Transverse colon (tissue), 4 donors: ENCODE data around the gene MED23.

Experiments used
- CTCF ChIP-seq, 5 experiments: fragments of 200-600 bp in 3 of 5; fragments of 450-650 bp in 2 of 5; sonication (generic) in 3 of 5; IDR thresholded peaks; 1 replicate in 2 of 5; 2 replicates in 3 of 5; pipeline ENCODE4 v1.5.1; 2016 to 2017; ENCODE audit warnings: antibody characterized with exemption in 5 of 5, inconsistent platforms in 3 of 5, mild to moderate bottlenecking in 2 of 5, moderate library complexity in 1 of 5
- POLR2AphosphoS5 ChIP-seq, 3 donors: sonication (generic); formaldehyde crosslinking; IDR thresholded peaks; one replicate each; pipeline ENCODE4 v1.6.1; 2016; ENCODE audit warnings: antibody characterized with exemption in 3 of 3

- TF ChIP-seq CTCF (IDR thresholded peaks at IDR 0.05) (no peak), POLR2AphosphoS5 (IDR thresholded peaks at IDR 0.05) (no peak)
Measured at GRCh38 chr6:131568726-131569125, 59.3 kb downstream of the MED23 start.
